ENCODE measurements around the gene ID1.

DNA sequence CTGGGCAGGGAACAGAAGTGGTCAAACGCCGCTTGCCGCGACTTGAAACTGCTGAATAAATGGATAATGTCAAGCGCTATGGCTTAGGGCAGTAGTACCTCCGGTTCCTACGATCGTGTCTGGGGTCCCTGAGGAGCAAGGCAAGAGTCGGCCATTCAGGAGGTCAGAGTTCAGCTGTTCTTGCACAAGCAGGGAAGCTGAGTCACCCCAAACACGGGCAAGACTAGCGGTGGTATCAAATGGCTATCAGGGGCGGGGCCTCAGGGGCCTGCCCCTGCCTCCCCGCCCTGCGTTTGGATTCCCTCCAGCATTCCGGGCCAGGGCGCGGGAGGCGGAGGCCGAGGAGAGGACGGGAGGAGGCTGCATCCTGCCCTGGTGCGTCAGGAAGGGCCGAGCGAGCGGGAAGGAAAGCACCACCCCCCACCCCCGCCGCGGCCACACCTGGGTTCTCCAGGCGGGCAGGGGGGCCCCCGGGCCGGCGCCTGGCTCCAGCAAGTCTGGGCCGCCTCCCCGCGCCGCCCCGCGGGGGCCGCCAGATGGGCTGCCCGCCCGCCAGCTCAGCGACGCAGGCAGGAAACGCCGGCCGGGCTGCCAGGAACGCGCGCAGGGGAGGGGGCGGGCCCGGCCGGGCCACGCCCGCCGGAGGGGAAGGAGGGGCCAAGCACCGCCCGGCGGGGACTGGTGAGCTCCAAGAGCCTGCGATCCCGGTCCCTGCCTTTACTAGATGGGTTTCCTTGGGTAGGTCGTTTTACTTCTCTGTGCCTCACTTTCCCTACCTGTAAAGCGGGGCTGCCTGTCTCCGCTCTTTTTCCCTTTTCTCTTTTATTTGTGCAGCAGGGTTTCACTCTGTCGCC lies 32.2 kb upstream of the ID1 start:
- TF ChIP-seq, protein P1, sequence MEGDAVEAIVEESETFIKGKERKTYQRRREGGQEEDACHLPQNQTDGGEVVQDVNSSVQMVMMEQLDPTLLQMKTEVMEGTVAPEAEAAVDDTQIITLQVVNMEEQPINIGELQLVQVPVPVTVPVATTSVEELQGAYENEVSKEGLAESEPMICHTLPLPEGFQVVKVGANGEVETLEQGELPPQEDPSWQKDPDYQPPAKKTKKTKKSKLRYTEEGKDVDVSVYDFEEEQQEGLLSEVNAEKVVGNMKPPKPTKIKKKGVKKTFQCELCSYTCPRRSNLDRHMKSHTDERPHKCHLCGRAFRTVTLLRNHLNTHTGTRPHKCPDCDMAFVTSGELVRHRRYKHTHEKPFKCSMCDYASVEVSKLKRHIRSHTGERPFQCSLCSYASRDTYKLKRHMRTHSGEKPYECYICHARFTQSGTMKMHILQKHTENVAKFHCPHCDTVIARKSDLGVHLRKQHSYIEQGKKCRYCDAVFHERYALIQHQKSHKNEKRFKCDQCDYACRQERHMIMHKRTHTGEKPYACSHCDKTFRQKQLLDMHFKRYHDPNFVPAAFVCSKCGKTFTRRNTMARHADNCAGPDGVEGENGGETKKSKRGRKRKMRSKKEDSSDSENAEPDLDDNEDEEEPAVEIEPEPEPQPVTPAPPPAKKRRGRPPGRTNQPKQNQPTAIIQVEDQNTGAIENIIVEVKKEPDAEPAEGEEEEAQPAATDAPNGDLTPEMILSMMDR (IDR thresholded peaks at IDR 0.05): peak in 3 of 6 experiments; percentile 16 to 39 (median 17)
- peak in 3 of 4 donors; percentile 78 to 94 (median 79) for TF ChIP-seq POLR2A (IDR thresholded peaks at IDR 0.05)
